Activated T-cell treated with anti-CD3 and anti-CD28 coated beads, Interleukin-2, amount 50 U/mL, for 48 hours (primary cell): ENCODE data around the gene TFR2.
A peak's percentile ranks its signal among the peaks of the same experiment; 100 is the strongest.

ENCODE experiments used
- DNase-seq, 2 experiments: peaks; one replicate each; pipeline ENCODE4 v3.0.0-alpha.2; 2020

The TFR2 gene

DNA sequence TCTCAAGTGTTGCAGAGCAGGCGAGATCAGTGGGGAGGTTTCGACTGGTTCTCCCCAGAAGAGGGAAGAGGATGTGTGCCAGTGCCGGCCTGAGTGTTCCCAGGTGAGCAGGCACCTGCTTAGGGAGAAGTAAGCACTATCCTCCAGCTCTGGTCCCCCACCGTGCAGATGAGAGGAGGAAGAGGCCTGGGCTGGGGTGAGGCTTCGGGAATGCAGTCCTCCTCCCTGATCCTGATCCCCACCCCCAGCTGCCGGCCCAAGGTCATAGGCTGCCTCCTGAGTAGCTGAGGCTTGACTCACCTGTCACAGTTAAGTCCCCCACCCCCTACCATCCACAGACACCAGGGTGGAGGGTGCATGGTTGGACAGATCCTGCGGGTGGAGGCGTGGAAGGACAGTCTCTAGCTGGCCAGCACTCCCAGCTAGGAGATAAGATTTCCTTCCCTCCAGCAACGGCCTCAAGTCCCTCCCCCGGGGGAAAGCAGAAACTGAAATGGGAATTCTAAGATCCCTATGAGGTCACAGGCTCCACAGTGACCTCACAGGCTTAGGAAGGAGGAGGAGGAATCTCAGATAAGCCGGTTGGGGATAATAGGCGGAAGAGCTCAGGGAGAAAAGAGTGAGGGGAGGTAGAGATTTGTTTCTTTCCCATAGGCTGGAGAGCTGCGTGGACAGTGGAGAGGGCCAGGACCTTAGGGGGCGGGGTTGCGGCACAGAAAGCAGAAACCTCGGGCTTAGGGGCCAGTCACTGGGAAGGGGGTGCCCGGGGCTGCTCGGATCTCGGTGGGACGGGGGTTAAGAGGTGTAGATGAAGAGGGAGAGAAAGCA, 56.5 kb downstream of the TFR2 start:
- peak in 1 of 2 experiments; percentile 32 for DNase-seq

DNA sequence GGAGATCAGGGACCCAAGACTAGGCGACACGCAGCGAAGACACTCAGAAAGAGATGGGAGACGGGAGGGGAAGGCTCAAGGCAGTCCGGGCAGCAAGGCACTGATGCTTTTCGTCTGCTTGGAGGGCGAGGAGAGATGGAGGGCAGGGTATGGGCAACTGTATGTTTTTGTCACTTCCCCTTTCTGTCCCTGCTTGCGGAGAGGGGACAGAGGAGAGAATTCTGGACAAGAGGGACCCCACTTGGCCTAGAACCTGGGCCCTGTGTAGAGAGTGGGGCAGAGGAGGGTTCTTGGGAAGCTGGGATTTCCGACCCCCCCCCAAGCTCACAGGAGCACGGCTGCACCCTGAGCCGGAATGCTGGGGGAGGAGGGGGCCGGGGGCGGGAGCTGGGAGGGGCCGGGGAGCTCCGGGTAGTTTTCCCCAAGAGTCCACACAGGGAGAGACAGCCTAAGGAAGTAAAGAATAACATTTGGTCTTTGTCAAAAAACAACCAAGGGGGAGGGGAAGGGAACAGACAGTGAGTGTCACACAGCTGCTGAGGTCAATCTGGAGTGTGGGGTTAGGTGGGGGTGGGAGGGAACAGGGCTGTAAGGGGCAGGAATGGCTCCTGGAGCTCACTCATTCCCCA, 57.2 kb downstream of the TFR2 start:
- no peak for DNase-seq

DNA sequence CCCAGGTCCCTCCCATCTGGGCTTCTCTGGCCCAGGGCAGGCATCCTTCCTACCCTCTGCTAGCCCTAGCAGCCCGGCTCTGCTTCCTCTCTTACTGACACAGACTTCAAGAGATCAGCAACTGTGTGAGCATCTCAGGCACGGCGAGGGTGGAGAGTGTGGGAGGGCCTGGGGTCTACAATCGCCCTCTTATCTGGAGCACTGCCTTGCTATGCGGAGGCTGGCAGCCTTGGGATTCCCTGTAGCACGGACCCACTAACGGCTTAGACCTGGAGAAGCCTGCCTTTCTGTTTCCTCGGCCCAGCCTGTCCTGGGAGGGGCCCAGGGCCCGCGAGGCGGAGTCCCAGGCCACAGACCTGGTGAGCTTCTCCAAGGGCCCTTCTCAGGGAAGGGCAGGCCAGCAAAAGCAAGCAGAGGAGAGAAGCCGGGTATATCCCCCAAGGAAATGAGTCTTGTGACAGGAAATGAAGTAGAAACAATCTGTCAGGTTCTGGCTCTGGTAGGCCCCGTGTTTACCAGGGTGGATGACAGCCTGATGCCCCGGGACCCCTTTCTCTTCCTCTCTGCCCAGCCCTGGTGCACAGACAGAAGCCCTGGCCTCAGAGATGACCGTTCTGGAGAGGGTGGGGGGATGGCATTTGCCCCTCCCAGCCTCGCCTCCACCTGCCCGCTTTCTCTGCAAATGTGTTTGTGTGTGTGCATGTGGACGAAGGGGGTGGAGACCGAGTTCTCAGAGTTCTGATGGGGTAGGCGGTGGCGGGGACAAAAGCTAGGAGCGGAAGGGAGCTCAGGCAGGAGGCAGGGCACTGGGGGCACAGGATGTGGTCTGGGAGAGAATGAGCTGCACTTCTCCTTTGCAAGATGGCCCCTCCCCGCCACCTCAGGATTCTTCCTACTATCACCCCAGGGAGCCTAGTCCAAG, 58.0 kb downstream of the TFR2 start:
- peak; percentile 80 to 81 for DNase-seq

DNA sequence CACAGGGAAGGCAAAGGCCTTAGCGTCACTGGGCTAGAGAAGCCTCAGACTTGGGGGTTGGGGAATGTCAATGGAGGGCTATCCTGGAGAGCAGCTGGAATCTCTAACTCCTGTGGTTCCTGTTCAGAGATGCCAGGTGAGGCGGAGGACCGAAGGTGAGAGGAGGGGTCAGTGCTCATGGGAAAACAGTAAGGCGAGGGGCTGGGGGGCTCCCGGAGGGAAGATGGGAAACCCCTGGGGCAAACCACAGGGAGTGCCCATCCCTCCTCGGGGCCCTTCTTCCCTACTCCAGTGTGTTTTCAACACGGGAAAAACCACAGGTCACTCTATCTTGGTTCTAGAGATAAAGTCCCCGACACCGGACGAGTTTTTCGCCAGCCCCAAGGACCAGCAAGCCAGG, 58.7 kb downstream of the TFR2 start:
- no peak for DNase-seq

DNA sequence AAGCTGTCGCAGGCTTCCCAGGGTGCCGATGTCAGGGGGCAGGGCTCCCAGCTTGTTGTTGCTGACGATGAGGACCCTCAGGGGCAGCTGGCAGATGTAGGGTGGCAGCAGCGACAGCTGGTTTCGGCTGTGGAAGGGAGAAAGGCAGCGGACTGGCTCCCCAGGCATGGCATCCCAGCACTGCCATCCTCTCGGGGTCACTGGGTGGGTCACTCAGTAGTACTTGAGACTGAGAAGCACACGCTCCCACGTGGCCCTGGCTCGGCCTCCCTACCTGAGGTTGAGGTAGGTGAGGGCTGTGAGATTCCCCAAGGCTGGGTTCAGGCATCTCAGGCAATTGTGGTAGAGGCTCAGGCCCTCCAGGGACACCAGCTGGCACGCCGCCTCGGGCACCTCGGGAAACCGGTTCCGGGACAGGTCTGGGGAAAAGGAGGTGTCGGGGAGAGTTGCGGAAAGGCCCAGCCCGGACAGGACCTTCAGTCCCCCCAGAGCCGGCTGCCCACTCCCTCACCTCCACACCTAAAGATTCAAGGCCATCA, 59.2 kb downstream of the TFR2 start:
- no peak for DNase-seq

DNA sequence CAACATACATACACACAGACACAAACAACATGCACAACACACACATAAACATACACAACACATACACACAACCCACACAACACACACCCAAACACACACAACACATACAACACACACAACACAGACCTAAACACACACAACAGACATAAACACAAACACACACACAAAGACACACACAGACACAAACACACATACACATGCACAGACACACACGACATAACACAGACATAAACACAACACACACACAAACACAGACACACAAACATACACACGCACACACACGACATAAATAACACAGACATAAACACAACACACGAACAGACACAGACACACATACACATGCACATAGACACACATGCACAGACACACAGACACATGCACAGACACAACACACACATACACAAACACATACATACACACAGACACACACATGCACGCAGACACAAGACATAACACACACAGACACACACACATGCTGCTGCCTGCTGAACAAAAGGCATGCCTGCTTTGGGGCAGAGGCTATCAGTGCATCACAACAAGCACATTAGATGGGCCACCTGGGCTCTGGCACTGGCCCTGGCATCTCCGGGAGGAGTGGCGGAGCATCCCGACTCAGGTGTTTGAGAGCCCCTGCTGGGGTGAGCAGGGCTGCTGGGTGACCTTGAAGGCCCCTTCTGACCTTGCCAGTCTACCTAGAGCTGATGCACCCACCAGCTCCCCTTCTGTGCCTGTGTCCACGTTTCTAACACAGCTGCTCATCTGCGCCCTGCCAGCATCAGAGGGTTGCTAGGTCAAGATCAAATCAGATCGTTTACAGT, 60.7 kb downstream of the TFR2 start:
- no peak for DNase-seq

DNA sequence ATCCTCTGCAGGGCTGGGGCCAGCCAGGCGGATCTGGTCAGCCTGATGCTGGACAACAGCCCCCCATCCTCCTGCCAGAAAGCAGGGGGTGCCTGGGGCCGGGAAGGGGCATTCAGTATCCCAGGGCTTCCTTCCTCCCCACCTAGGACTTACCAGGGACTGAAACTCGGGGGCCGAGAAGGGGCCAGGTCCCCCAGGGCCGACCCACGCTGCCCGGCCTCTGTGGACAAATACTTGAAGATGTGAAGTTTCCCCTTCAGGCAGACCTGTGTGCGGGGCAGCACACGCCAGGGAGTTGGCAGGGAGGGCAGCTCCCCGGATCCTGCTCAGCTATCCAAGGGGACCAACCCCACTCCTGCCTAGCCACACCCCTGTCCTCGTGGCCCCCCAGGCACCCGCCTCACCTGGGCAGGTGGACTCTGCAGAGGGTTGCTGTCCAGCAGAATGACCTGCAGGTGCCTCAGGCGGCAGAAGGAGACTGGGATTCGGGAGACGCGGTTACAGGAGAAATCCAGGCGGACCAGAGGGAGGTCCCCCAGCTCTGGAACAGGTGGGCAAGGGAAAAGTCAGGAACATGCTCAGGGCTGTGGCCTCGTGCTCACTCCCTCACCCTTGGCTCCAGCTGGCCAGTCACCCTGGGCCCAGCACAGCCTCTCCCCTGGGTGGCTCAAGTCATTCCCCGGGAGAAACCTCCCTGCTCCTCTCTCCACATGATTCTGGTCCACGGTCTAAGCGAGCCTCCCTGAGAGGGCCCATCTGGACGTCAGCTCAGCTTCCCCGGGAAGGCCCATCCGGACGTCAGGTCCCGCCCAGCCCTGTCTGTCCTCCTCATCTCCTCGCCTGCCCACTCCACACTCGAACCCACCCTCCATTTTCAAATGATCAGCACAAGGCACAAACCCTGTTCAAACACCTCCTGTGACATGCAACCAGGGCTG, 62.8 kb downstream of the TFR2 start:
- DNase-seq: no peak

DNA sequence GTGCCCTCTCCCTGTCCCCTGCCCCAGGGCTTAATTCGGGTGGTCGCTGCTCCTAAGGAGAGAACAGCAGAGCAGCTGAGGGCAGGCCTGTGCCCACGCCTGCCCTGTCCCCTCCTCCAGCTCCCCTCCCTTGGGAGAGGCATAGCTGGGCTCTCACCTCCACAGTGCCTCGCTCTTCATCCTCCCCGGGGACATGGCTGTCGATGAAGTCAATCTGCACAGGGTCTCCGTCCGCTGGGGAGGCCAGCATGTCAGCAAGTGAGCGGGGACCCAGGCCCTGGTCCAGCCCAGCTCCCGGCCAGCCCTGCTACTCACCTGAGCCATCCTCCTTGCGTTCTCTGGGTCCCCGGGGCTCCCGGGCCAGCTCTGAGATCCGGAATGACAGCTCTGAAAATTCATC, 63.8 kb downstream of the TFR2 start:
- no peak for DNase-seq

DNA sequence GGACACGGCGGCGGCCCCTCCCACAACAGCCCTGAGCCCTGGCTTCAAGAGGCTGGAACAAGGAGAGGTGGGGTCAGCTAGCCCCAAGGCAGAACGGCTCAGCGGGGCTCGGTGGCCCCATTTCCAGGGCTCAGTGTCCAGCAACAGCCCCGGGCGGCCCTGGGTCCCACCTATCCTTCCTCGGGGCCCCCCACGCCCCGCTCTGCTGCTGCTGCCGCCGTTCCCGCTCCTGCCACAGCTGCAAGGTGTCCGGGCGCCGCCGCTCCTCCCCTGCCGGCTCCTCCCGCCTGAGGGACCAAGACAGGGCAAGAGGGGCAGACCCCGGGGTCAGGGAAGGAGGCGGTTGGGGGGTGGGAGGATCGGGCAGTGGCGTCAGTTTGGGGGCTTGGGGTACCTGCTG, 64.2 kb downstream of the TFR2 start:
- no peak for DNase-seq

DNA sequence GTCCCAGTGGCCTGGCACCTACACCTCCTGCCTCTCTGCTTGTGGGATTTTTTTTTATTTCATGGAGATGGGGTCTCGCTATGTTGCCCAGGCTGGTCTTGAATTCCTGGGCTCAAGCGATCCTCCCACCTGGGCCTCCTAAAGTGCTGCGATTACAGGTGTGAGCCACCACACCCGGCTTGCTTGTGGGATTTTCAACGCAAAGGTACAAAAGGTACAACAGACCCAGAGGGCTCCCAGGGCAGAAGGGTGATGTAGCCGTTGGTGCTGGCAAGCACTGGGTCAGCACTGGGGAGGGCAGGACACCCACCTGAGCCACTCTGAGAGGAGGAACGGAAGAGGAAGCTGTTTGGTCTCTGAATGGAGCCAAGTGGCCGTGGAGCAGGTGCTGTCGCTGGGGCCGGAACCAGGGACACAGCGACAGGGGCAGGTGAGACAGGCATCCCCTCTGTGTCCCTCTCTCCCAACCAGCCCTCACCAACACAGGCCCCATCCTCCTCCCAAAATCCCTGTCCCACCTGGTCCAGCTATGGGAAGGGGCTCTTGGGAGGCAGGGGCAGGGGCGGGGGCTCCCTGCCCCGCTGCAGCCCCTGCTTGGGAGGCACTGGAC, 64.9 kb downstream of the TFR2 start:
- DNase-seq: no peak

DNA sequence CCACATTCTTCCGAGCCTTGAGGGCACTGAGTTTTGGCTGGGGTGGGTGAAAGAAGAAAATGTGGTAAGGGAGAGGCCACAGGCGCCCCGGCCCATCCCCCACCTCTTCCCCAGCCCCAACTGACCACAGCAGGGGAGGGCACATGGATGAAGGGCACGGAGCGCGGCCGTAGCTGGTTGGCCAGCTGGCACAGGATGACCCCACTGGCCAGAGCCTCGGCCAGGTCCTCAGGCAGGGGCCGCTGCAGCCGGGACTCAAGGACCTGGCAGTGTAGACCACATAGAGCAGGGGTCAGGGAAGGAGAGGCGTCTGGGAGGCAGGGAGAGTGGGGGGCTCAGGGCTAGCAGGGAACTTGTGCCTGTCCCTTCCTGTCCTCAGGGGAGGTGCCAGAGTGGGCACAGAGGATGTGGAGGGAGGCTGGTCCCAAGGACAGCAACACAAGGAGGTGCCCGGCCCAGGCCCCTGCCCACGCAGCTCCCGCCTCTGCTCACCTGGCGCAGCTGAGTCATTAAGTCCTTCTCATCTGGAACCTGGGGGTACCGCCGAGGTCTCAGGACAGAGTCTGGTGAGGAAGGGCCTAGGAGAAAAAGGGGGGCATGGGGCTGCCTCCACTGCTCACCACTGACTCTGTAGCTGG, 65.5 kb downstream of the TFR2 start:
- DNase-seq: no peak

DNA sequence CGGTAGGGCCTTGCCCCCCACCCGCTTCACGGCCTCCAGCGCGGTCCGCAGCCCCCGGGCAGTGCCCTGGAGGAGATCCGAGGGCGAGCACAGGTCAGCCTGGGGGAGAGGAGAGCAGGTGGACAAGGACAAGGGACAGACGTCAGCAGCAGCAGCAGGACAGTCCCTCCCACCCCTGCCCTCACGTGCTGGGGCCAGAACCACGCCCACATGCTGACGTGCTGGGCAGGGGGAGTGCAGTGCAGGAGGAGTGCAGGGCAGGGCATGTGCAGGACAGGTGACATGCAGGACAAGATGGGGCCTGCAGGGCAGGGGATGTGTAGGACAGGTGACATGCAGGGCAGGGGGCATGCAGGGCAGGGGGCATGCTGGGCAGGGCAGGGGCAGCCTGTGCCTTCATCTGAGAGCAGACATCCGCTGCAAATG, 66.1 kb downstream of the TFR2 start:
- DNase-seq: no peak

DNA sequence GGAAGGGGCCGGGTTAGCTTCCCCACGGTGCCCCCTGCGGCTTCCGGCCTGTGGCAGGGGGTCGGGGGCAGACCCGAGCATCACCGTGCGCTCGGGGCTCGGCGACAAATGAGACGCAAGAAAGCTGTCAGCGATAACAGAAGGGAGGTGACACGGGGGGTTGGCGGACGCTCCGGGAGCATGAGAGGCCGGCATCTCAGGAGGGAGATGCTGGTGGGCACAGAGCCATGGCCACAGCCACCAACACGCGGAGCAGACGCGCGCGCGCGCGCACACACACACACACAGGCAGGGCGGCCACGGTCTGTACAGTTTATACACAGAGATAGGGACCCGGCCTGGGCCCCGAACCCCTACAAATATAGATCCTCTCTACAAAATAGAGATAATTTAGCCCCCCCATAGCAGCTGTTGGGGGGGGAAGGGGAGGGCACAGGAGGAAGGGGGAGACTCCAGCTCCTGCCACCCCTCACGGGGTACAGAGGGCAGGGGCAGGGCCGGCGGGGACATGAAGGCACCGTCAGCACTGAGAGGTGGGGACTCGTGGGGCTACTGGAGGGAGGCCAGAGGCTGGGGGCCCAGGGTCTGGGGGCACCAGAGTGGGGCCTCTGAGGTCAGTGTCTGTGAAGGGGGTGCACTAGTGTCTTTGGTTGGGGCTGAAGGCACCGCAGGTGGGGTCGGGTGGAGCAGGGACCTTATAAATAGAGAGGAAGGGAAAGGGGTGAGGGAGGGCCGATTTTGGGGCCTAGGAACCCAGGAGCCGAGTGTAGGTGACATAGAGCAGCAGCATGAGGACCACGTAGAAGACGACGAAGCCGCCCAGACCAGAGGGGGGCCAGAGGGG, 66.8 kb downstream of the TFR2 start:
- DNase-seq: no peak

DNA sequence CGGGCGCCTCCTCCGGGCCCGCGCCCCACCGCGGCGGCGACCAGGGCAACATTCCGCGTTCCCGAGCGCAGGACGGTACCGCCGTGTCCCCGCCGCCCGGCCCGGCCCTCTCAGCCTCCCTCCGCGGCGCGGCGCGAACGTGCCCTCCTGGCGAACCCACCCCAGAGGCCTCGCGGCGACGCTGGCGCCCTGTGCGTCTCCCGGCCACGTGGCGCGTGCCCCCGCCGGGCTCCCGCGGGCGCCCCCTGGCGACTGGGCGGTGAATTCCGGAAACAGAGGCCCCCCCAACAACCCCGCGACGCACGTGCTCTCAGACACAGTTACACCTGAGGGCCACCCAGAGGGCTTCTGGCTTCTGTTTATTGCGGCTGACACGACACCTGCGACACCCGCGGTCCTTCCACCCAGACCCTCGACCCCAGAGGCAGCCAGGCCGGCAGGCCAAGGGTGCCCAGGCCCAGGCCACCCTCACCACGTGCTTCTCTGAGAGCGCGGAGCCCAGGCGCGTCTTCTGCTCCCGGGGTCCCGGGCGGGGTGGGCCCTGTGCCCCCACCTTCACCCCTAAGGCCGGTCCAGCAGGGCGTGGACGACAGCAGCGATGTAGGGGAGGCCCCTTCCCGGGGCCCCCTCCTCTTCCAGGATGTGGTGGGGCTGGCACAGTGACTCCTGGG, 67.5 kb downstream of the TFR2 start, which contains the start of gene SAP25:
TSS of gene SAP25 (minus strand) at position 210 of the 671 bp plus-strand sequence. CDS start at position 52, 158 bp downstream.
- DNase-seq: no peak

DNA sequence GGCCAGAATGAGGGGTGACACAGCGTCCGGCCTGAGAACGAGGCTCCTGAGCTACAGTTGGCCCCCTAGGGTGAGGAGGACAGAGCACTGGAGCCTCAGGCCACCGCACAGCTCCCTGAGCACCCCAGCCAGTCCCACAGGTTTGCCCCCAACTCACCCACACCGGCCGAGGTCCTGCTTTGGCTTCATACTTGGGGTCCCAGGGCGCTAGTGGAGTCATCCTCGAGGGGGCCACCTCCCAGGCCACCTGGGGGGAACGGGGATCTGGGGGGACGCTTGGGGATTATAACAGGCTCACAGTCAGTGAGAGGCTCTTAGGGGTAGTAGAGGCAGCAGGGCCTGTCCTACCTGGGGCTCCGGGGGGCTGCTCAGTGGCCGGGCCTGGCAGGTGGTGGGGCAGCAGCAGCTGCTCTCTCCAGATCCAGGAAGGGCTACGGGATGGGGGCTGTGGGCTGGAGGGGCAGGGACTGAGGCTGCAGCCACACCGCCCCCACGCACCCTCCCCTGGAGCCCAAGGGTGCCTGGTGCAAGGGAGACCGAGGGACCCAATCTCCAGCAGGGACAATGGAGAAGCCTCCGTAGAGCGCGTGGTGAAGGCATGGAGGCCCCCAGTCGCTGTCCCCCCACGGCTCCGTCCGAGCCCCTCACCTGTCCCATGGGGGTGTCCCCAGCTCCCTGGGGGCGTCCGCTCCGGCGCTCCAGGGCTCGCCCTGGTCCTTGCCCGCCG, 68.2 kb downstream of the TFR2 start:
- no peak for DNase-seq

DNA sequence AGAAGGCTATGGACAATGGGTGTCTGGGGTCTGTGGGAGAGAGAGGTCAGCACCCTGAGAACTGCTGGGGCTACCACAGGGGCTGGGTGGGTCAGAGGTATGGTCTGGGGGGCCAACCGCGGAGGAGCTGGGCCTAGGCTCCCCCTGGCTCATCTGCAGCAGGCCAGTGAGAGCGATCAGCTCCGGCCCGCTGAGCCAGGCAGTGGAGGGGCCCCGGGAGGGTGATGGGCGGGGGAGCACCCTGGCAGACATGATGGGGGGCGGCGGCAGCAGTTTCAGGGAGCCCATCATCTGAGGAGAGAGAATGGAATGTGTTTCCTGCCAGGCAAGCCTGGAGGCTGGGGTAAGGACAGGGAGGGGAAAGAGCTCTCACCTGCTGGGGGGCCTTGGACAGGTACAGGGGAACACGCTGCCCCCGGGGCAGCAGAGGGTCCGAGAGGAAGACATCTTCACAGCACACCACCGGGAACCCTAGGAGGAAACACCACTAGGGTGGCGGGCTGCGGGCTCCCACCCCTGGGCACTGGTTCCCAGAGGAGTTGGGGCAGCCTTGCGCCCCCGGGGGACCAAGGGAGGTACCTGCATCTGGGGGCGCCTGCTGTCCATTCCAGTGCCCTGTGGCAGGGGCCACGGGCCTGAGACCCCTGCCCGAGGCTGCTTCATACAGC, 68.9 kb downstream of the TFR2 start:
- no peak for DNase-seq

DNA sequence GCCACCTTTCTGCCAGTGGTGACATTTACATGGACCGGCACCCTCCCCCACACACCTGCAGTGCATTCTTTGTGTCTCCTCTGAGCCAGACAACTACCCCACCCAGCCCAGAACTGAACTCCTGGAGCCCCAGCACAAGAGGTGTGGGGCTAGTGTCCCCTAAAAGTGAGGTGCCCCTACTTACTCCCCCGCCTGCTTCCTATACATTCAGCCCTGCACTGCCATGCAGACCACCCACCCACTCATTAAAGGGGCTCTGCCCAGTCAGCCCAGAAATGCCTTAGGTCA, 69.6 kb downstream of the TFR2 start:
- no peak for DNase-seq
